A673 (cell line): ENCODE results near the gene ANK2. TPM values are rescaled to one million over a fixed set of nuclear protein-coding genes. Genes with fewer than 3 reads are reported as not detected.

ENCODE experiments used
- BruUV-seq: library from RNA; stranded (reverse); fragments of 400-500 nt; replicated peaks from 2 replicates; lab custom pipeline; 2021; lab: Mats Ljungman, UMichigan
- CTCF ChIA-PET: fragments of 300-600 bp; sonication (Branson Sonifier 250); formaldehyde crosslinking; loops from one replicate; lab custom pipeline; 2022; ENCODE audit warnings: antibody characterized with exemption; lab: Charles Lee
- POLR2A ChIA-PET: fragments of 300-600 bp; sonication (Branson Sonifier 250); formaldehyde crosslinking; loops from one replicate; lab custom pipeline; 2022; ENCODE audit warnings: antibody characterized with exemption; ENCODE audit not compliant: low non-redundant PET; lab: Charles Lee
- DNase-seq: peaks from one replicate; pipeline ENCODE4 v3.0.0-alpha.2; 2015; ENCODE audit warnings: low spot score
- H3K27ac ChIP-seq: fragments of 200-600 bp; sonication (generic); 2 replicates; pipeline ENCODE4 v1.5.1; 2016; ENCODE audit warnings: mixed run types, low read depth, mild to moderate bottlenecking, mixed read lengths, antibody characterized with exemption, low read length; ENCODE audit not compliant: poor library complexity, severe bottlenecking
- H3K27me3 ChIP-seq: fragments of 200-600 bp; sonication (generic); replicated peaks from 2 replicates; pipeline ENCODE4 v1.6.1; 2017; ENCODE audit warnings: mixed run types, low read depth, mild to moderate bottlenecking, mixed read lengths, antibody characterized with exemption, low read length; ENCODE audit not compliant: insufficient read depth, poor library complexity
- H3K36me3 ChIP-seq: fragments of 200-600 bp; sonication (generic); 2 replicates; pipeline ENCODE4 v1.6.1; 2016; ENCODE audit warnings: mixed run types, mild to moderate bottlenecking, mixed read lengths, antibody characterized with exemption, low read length; ENCODE audit not compliant: insufficient read depth, poor library complexity, severe bottlenecking
- H3K4me1 ChIP-seq: fragments of 200-600 bp; sonication (generic); 2 replicates; pipeline ENCODE4 v1.6.1; 2017; ENCODE audit warnings: mixed run types, mild to moderate bottlenecking, mixed read lengths, antibody characterized with exemption, low read length; ENCODE audit not compliant: insufficient read depth, poor library complexity, severe bottlenecking
- H3K4me3 ChIP-seq: fragments of 200-600 bp; sonication (generic); 2 replicates; pipeline ENCODE4 v1.5.1; 2016; ENCODE audit warnings: low read depth, mixed run types, mild to moderate bottlenecking, mixed read lengths, low read length; ENCODE audit not compliant: poor library complexity, severe bottlenecking
- H3K9me3 ChIP-seq: fragments of 200-600 bp; sonication (generic); 2 replicates; pipeline ENCODE4 v1.6.1; 2016; ENCODE audit warnings: mixed run types, low read depth, mild to moderate bottlenecking, mixed read lengths, antibody characterized with exemption, low read length; ENCODE audit not compliant: poor library complexity, severe bottlenecking
- EZH2 ChIP-seq: fragments of 200-600 bp; sonication (generic); IDR thresholded peaks from 2 replicates; pipeline ENCODE4 v1.6.1; 2017; ENCODE audit warnings: borderline replicate concordance, low read depth, mild to moderate bottlenecking, mixed read lengths, antibody characterized with exemption, low read length; ENCODE audit not compliant: poor library complexity, severe bottlenecking
- intact Hi-C: fragments of 100-400 bp; cut with micrococcal nuclease; formaldehyde crosslinking; loops from one replicate; pipeline ENCODE4 v1.10.0; 2022; ENCODE audit not compliant: unreplicated experiment
- total RNA-seq: library from RNA; stranded (reverse); gene quantifications from 2 replicates; pipeline ENCODE4 v1.2.3, GENCODE V29; 2021
- TF ChIP-seq, protein P1 (sequence below): fragments of 300-800, 200-600 bp; sonication (generic); conservative IDR thresholded peaks from 2 replicates; pipeline ENCODE4 v1.5.1; 2017; ENCODE audit warnings: low read depth, mild to moderate bottlenecking, antibody characterized with exemption, low read length, moderate library complexity, mixed read lengths

Gene ANK2
- total RNA-seq, 1 experiment from 2014 or later, result 12.7 TPM

- Histone ChIP-seq H3K27me3 (no peaks in the 10 kb centered on the region), H3K4me1 (no peaks in the 10 kb centered on the region), H3K27ac (no peak overlapping the region), H3K9me3 (no peaks in the 10 kb centered on the region), H3K4me3 (no peak overlapping the region), H3K36me3 (no peaks in the 10 kb centered on the region)
- BruUV-seq, result no TSS peak
- no peak for DNase-seq
- ChIA-PET CTCF (no interaction called here), POLR2A (no interaction called here)
- TF ChIP-seq EZH2, result no peak
- TF ChIP-seq, protein P1, sequence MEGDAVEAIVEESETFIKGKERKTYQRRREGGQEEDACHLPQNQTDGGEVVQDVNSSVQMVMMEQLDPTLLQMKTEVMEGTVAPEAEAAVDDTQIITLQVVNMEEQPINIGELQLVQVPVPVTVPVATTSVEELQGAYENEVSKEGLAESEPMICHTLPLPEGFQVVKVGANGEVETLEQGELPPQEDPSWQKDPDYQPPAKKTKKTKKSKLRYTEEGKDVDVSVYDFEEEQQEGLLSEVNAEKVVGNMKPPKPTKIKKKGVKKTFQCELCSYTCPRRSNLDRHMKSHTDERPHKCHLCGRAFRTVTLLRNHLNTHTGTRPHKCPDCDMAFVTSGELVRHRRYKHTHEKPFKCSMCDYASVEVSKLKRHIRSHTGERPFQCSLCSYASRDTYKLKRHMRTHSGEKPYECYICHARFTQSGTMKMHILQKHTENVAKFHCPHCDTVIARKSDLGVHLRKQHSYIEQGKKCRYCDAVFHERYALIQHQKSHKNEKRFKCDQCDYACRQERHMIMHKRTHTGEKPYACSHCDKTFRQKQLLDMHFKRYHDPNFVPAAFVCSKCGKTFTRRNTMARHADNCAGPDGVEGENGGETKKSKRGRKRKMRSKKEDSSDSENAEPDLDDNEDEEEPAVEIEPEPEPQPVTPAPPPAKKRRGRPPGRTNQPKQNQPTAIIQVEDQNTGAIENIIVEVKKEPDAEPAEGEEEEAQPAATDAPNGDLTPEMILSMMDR, result no peak
- intact Hi-C loops, result no loop called here
Measured at GRCh38 chr4:113053883-113054282, 4.4 kb downstream of the ANK2 start.

DNA sequence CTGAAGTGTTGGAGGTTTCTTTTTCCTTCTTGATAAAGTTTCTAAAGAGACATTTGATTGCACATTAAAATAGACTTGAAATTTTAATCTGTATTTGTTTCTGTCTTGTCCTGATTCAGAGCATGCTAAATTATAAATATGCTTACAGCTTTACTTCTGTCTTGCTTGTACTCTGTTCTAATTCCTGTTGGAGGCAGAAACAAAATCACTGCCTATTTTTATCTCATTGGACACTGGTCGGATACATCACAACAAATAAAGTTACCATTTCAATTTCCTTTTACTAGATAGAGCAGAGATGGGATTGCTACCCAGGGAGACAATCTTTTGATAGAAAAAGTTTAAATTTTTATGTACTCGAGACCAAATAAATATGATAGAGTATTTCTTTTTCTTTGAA lies 6.9 kb downstream of the ANK2 start:
- no peaks in the 10 kb centered on the region for H3K36me3 ChIP-seq
- POLR2A ChIA-PET, result no interaction called here
- no peak for DNase-seq
- no peak for TF ChIP-seq EZH2
- TF ChIP-seq, protein P1, result no peak
- H3K27ac ChIP-seq, result no peak overlapping the region
- no peaks in the 10 kb centered on the region for H3K27me3 ChIP-seq
- no peaks in the 10 kb centered on the region for H3K9me3 ChIP-seq
- no TSS peak for BruUV-seq
- H3K4me1 ChIP-seq, result no peaks in the 10 kb centered on the region
- intact Hi-C loops, result no loop called here
- CTCF ChIA-PET, result no interaction called here
- no peak overlapping the region for H3K4me3 ChIP-seq

- no TSS peak for BruUV-seq
- H3K27ac ChIP-seq, result no peak overlapping the region
- intact Hi-C loops, result no loop called here
- TF ChIP-seq, protein P1, result no peak
- TF ChIP-seq EZH2, result no peak
- ChIA-PET POLR2A (no interaction called here), CTCF (no interaction called here)
- H3K36me3 ChIP-seq, result no peaks in the 10 kb centered on the region
- H3K4me1 ChIP-seq, result no peaks in the 10 kb centered on the region
- H3K4me3 ChIP-seq, result no peak overlapping the region
- DNase-seq, result no peak
- no peaks in the 10 kb centered on the region for H3K9me3 ChIP-seq
- H3K27me3 ChIP-seq, result no peaks in the 10 kb centered on the region
Measured at GRCh38 chr4:113057891-113058290, 8.4 kb downstream of the ANK2 start.
